Measurements from ENCODE around the gene HBE1. TPM values are rescaled to one million over a fixed set of nuclear protein-coding genes. Genes with fewer than 3 reads are reported as not detected.

The HBE1 gene
- total RNA-seq, 1 donor from 2014 or later, result not detected

Other genes with a start within 250 kb of the HBE1 start
- not detected in 2 replicates for gene OR52J3, start 223.4 kb downstream of the HBE1 start, total RNA-seq
- not detected in 2 replicates for gene OR52E2, start 210.3 kb downstream of the HBE1 start, total RNA-seq
- gene OR52E1, start 200.4 kb downstream of the HBE1 start, total RNA-seq, result 0.31 TPM in 1 of 2 replicates, not detected in the other
- gene OR52A5, start 131.6 kb downstream of the HBE1 start, total RNA-seq, result not detected in 2 replicates
- gene OR52A1, start 115.2 kb downstream of the HBE1 start, total RNA-seq, result not detected in 2 replicates
- not detected in 2 replicates for gene OR51V1, start 69.3 kb downstream of the HBE1 start, total RNA-seq
- gene HBB, start 42.9 kb downstream of the HBE1 start, total RNA-seq, result not detected in 2 replicates
- not detected in 2 replicates for gene HBD, start 35.5 kb downstream of the HBE1 start, total RNA-seq
- not detected in 2 replicates for gene HBG1, start 20.1 kb downstream of the HBE1 start, total RNA-seq
- not detected in 2 replicates for gene HBG2, start 15.2 kb downstream of the HBE1 start, total RNA-seq
- not detected in 2 replicates for gene OR51B4, start 32.0 kb upstream of the HBE1 start, total RNA-seq
- not detected in 2 replicates for gene OR51B2, start 54.4 kb upstream of the HBE1 start, total RNA-seq
- not detected in 2 replicates for gene OR51B5, start 73.6 kb upstream of the HBE1 start, total RNA-seq
- gene OR51B6, start 81.6 kb upstream of the HBE1 start, total RNA-seq, result not detected in 2 replicates
- not detected in 2 replicates for gene OR51M1, start 113.9 kb upstream of the HBE1 start, total RNA-seq
- gene OR51Q1, start 152.2 kb upstream of the HBE1 start, total RNA-seq, result not detected in 2 replicates
- not detected in 2 replicates for gene OR51I1, start 171.6 kb upstream of the HBE1 start, total RNA-seq
- gene OR51I2, start 179.4 kb upstream of the HBE1 start, total RNA-seq, result not detected in 2 replicates
- gene OR52D1, start 218.7 kb upstream of the HBE1 start, total RNA-seq, result not detected in 2 replicates
- gene UBQLN3, start 240.0 kb upstream of the HBE1 start, total RNA-seq, result not detected in 2 replicates
- 0.27 TPM in 1 of 2 replicates, not detected in the other for gene UBQLNL, start 246.8 kb upstream of the HBE1 start, total RNA-seq